GM19035 (cell line): ENCODE results near the gene DDX56.
"Not testable (repeated sequence)": the region's sequence is repeated elsewhere in the genome, so short reads cannot be mapped to it uniquely, and the experiment has no call there.

Experiments
- ATAC-seq: cut with Tn5 transposase; IDR thresholded peaks from one replicate; pipeline ENCODE4 v1.9.1; 2021; ENCODE audit not compliant: unreplicated experiment

The DDX56 gene

DNA sequence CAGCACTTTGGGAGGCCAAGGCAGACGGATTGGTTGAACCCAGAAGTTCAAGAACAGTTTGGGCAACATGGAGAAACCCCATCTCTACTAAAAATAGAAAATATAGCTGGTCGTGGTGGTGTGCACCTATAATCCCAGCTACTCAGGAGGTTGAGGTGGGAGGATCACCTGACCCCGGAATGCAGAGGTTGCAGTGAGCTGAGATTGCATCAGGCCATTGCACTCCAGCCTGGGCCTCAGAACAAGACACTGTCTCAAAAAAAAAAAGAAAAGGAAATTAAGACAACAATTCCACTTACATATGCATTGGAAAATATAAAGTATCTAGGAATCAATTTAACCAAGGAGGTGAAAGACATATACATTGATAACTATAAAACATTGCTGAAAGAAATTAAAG, 25.5 kb upstream of the DDX56 start:
- ATAC-seq: no peak

DNA sequence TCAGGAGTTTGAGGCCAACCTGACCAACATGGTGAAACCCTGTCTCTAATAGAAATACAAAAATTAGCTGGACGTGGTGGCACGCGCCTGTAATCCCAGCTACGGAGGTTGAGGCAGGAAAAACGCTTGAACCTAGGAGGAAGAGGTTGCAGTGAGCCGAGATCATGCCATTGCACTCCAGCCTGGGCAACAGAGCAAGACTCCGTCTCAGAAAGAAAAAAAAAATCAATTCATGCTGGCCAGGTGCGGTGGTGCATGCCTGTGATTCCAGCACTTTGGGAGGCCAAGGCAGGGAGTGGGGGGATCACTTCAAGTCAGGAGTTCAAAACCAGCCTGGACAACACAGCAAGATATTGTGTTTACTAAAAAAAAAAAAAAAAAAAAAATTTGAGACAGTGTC, 23.5 kb upstream of the DDX56 start:
- ATAC-seq: not testable (repeated sequence)

DNA sequence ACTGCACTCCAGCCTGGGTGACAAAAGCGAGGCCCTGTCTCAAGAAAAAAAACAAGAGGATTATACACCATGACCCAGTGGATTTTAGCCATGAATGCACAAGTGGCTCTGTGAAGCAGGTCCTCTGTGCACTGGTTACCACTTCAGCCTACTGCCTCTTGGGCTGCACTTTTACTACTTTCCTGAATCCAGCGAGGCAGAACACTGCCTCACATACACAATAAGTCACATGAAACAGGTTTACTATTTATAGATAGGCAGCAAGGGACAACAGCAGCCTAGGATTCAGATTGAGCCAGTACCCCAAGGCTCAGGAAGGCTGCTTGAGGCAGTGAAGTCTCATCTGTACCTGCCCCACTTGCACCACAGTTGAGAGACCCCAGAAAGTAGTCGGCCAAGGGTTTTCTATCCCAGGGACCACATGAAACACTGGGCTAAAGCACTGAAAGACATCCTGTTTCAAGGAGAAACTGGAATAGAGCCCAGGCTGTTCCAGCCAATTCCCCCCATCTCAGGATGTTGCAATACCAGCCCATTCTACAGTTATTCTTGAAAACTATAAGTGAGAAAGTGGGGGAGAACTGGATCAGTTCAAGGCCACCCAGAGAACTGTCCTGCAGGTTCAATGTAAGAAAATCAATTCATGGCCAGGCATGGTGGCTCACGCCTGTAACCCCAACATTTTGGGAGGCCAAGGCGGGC, 22.4 kb upstream of the DDX56 start:
- ATAC-seq: no peak

DNA sequence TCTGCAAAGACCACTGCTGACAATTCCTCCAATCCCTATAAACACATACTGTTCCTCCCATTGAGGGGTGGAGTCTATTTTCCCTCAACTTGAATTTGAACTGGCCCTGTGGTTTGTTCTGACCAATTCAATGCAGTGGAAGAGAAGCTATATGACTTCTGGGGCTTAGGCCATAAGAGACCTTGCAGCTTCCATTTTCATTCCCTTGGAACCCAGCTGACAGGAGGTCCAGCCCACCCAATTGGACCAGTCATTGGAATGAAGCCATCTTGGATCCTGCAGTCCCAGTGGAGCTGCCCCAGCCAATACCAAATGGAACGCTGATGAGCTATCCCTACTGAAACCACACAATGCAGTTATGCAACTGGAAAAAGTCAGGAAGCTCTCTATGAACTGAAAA, 17.2 kb upstream of the DDX56 start:
- no peak for ATAC-seq

DNA sequence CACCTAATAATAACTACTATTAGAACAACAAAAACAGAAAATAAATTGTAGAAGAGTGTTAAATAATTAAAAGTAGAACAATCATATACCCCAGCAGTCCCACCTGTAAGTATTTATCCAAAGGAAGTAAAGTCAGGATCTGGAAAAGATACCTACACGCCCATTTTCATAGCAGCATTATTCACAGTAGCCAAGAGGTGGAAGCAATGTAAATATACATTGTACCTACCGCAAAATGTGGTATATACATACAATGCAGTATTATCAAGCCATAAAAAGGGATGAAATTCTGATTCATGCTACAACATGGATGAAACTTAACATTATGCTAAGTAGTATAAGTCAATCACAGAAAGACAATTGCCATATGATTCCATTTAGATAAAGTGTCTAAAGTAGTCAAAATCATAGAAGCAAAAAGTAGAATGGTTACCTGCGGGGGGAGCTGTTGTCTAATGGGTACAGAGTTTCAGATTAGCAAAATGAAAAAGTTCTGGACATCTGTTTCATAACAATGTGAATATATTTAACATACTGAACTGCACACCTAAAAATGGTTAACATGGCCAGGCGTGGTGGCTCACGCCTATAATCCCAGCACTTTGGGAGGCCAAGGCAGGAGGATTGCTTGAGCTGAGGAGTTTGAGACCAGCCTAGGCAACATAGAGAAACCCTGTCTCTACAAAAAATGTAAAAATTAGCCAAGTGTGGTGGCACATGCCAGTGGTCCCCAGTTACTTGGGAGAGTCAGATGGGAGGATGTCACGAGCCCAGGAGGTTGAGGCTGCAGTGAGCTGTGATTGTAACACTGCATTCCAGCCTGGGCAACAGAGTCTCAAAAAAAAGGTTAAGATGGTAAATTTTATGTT, 14.4 kb upstream of the DDX56 start:
- ATAC-seq: no peak

DNA sequence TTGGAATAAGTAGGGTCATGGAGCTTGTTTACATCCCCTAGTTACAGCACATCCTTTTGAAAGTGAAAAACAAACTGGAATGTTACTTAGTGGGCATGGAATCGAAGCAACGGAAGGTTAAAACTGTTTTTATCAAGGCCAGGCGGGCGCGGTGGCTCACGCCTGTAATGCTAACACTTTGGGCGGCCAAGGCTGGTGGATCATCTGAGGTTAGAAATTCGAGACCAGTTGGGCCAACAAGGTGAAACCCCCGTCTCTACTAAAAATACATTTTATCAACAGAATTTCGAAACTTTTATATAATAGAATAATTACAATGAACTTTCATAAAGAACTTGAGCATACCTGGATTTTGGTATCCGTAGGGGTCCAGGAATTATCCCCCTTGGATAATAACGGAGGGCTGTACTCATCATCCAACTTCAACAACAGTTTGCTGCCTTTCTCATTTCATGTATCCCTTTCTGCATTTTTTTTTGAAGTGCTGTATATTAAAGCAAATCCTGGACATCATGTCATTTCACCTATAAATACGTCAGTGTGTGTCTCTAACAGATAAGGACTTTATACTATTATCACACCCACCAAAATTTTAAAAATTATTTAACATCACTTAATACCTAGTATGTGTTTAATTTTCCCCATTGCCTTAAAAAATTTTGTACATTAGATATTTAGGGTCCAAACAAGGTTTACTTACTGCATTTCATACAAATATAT, 9.6 kb upstream of the DDX56 start:
- ATAC-seq: no peak

DNA sequence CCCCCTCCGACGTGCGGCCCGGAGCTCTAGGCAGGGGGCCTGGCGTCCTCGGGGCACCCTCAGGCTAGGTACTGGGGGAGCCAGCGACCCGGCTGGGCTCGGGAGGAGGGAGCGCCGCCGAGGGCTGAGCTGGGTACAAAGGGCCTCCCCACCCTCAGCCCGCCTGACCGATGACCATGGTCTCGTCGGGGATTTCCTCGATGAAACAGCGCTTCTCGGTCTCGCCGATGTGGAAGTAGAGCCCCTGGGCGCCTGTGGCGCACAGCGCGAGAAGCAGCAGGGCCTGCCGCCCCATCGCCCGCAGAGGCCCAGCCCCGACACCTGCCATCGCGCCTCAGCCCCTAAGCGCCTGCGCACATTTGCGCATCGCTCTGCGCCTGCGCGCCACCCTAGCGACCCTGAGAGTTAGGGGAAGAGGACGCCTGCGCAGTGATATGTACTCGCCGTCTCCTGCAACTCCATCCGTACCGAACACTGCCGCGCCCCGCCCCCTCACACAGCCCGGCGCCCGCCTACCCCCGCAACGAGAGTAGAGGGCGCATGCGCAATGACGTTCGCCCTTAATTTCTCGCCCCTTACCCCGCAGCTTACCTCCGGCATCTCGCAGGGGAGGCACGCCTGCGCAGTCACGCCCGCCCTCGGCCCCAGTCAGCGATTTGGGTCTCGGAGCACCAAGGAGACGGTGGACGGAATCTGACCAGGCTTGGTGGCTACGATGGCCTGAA, 8.3 kb upstream of the DDX56 start, which contains the start of gene TMED4:
TSS of gene TMED4 (minus strand) at position 353 of the 725 bp plus-strand sequence. CDS start at position 328, 25 bp downstream.
- ATAC-seq: peak; percentile 89

DNA sequence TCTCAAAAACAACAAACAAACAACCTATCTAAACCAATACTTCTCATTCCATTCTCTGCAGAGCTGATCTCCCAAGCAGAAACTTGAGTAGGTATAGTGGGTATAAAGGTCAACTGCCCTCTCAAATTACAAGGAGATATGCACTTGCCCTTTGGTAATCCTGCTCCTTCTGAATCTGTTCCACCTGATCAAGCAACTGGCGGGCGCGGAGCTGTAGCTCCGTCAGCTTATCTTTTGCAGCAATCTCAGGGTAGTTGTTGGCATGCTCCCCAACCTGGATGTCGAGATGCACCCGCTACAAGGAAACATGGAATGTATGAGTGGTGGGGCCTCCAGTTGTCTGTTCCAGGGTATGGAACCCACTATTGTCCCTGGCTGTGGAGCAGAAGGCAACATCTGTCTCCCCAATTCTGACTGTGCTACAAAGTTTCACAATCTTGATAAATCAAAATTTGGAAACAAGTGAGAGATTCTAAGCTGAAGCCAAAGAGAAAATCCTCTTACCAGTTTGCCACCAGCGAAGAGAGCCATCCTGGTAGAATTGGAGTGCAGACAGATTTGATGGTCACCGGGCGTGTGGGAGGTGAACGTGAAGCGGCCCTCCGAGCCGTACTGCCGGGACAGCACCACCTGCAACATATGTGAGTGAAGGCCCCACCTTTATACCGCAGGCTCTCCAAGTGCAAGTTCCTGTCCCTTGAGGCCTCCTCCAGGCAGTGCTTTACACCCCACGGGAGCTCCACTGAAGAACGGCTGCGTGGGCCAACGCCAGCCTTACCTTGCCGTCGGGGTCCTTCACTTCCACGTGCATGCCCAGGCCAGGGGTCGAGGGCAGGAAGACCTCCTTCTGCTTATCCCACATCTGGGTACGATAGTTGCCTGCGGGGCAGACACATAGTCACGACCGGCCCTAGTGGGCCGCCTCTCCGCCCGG, 7.5 kb upstream of the DDX56 start:
- peak; percentile 34 for ATAC-seq

DNA sequence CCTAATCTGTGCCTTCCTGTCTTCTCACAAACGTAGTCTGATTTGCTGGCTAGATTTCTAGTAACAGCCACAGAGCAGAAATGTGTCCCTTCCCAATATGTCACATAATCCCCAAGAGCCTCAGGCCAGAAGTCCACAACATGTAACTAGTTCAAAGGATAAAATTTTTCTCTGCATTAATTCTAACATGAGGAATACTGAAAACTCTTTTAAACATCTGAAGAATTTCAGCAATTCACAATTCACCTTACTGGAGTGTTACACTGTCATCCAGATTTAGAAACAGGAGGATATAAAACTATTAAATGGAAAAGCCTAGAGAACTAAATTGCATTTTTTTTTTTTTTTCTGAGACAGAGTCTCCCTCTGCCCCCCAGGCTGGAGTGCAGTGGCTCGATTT, 2.5 kb upstream of the DDX56 start:
- ATAC-seq: no peak

DNA sequence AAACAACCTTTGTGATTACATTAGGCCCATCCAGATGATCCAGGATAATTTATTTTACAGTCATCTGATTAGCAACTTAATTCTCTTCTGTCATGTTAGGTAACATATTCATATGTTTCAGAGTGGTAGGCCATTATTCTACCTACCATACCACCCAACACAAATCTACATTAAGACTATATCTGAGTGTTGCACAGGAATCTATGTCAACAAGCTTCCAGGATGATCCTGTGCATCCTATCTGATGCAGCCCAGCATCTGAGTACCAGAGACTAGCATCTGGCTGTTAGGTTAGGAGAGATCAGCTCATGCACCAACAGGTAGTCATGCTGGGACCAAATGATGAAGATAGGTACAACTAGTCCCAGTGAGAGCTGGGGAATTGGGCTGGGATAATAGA, 1.3 kb upstream of the DDX56 start:
- ATAC-seq: no peak

DNA sequence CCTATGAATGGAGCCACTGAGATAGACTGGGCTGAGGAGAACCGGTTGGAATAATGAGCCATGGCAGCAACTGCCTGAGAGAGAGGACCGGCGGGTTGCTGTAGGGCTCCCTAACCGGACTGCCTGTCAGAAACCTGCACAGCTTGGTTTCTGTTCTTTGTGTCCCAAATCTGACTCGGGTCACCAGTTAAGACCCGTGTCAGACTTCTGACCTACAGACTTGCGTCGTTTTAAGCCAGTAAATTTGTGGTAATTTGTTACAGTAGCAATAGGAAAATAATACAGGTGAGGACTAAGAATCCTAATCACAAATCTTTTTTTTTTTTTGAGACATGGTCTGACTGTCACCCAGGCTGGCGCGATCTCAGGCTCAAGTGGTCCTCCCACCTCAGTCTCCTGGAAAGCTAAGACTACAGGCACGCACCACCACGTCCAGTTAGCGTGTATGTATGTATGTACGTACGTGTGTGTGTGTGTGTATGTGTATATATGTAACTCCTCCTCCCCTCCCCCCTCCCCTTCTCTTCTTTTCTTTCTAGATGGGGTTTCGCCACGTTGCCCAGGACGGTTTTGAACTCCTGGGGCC, 672 bp upstream of the DDX56 start:
- peak; percentile 2 for ATAC-seq

DNA sequence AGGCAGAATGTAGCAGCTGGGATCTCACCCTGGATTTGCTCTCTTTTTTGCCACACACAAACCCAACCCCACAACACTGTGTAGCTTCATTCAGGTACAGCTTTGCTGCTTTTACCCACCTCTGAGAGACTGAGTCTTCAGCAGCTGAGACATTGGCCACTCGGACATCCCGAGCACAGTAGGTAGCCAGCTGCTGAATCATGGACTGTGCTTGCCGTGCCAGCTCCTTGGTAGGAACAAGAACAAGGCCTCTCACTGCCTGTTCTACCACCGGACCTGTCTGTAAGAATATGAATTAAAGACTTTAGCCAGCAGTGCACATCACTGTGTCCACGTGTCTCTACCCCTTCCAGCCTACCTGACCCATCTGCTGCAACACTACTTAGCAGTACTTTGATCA, 937 bp downstream of the DDX56 start:
- ATAC-seq: no peak

DNA sequence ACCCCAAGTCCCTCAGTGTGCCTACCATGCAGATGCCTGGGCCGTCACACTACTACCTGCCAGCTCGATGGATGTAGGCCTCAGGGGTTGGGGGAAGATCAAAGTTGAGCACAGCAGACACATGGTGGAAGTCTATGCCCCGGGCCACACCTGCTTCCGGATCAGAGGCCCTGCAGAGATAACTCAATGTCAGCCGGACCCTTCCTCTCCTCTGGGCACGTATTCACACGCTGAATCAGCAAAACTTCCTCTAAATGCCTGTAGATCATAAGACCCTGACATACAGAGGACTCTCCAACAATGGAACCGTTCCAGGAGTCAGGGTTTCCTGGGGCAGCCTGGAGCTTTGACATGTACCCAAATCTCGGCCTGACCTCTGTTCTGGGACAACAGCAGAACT, 3.7 kb downstream of the DDX56 start:
- no peak for ATAC-seq

DNA sequence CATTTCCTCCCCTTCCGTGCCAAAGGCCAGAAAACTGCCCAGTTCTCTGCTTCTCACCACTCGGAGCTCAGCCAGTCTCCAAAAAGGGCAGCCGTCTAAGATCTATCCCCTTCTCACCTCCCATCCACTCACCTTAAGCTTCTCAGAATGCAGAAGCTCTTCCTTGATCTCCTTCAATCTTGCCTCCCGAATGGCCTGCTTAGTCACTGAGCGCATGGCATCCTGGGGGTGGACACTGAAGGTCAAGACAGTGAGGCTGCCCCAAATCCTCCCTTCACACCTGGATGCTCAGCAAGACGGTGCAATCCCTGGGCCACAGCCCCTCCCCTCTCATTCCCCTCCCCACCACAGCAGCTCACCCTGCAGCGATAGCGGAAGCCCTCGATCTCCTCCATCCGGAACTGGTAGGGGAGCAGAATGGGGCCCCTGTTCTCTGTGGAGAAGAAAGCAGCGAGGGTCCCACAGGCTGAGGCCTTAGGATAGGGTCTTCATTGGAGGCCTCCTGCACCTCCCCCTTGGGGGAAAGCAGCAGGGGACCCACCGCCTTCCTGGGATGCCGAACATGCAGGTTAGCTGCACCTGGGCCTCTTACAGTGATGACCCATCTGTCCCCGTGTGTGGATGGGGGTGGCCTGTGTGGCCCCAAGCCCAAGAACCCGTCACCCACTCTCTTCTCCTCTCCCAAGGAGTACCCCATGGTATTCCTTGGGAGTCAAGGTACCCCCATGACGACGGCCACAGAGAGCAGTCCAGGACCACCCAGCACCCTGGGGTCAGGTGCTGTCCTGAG, 4.7 kb downstream of the DDX56 start:
- ATAC-seq: no peak

DNA sequence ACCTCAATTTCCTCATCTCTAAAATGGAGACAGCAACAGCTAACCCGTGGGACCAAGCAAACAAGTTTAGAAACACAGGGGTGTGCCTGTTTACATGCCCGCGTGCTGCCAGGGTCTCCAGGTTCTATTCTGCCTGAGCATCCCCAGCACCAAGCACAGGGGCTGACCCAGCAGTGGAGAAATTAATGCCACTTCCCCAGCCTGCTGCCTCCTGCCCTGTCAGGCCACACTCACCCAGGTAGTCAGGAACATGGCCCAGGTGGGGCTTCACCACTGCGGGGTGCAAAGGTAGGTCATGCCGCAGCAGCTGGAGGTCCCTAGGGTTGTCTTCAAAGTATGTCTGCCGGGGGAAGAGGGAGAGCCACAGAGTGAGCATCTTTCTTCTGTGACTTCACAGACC, 5.8 kb downstream of the DDX56 start:
- no peak for ATAC-seq

DNA sequence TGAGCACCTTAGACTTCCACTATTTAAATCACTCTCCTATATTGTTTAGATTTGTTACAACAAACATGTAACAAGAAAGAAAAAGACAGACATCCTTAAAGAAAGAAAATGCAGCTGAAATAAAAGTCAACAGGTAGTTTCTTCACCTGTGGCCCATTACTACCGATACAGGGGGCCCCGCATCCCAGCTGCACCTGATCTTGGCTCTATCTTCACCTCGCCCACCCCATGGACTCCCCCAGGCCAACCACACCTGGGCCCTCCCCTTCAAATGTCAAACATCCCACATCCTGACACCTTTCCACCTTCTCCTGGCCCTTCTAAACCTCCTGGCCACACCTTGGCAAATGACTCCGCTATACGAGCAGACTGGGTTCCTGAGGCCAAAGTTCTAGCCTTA, 7.0 kb downstream of the DDX56 start:
- no peak for ATAC-seq

DNA sequence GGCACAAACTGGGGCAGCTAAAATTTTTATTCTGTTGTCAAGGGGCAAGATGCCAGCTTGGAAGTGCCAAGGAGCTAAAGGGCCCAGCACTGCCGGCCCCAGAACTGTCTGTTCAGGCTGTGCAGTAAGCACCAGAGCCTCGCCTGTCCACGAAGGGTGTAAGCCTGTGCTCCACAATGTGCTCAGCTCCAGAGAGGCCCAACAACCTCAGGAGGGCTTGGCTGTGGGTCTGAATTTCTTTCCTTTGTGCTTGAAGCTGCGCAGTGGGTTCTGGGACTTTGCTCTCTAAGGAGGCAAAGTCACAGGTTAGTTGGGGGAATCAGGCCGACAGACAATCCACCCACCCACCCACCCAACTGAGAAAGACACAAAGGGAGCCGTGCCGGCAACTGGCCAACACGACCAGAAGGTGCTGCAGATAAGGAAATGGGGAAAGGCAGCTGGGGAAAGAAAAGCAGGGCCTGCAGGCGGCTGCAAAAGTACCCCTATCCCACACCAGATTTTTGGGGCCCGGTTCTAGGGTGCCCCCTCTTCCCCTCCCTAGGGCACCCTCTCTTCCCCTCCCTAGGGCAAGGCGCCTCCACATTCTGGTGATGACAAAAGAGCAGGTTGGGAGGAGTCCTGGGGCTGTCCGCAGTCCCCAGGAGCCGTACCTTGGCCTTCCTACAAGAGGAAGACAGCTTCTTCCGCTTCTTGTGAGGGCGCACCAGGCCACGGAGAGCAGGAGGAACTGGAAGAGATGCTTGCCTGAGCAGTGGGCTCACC, 7.7 kb downstream of the DDX56 start:
- no peak for ATAC-seq
